ENCODE results near the gene FOXA2. TPM values are rescaled to one million over a fixed set of nuclear protein-coding genes. Genes with fewer than 3 reads are reported as not detected.

Gene FOXA2
- total and polyA plus RNA-seq, 2 of the 13 experiments (the other 11 are each of a cell fraction or from before 2014, with no cell fraction given): 8.8 to 12.2 TPM

DNA sequence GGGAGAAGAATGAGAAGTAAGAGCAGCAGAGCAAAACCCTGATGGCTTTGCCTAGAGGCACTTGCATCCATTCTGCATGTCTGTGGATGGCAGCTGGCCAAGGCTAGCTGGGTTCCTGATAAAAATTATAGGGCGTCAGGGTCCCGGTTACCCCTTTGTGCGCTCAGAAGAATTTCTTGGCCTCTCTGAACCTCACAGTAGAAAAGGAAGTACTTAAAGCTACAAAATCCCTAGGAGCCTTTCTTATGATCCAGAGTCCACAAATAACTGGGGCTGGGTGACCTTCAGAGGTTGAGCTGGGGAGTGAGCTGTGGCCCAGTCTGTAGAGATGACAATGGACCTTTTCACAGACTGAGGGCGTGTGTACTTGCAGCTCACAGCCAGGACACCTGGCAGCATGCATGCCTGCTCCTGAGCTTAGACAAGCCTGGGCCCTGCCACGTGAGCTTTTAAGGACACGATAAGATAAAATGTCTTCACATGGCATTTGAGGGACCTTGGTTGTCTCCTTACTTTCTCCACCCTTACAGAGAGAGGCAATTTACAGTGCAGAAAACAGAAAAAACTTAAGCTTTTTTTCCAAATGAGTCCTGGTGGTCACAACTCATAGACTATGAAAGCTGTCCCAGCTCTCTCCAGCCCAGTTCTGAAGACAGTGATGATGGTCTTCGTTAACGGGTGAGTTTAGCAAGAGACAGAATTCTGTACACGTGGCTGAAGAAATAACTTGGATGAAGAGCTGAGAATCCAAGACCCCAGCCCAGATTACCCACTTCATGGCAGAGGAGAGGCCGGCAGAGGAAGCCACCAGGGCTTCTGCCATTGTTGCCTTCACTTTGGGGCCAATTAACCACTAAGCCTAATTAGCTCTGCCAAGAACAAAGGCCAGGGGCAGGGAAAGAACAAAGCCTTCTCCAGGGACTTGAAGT lies 50.3 kb downstream of the FOXA2 start (continued):
- no peak; the same call in none of the 2 replicates for TF ChIP-seq ZSCAN20 (CRISPR knock-in tag; IDR thresholded peaks at IDR 0.05; ENCODE audit: borderline replicate concordance)
- TF ChIP-seq MED13 (CRISPR knock-in tag; IDR thresholded peaks at IDR 0.05): peak; percentile 89
- TF ChIP-seq, protein P1, sequence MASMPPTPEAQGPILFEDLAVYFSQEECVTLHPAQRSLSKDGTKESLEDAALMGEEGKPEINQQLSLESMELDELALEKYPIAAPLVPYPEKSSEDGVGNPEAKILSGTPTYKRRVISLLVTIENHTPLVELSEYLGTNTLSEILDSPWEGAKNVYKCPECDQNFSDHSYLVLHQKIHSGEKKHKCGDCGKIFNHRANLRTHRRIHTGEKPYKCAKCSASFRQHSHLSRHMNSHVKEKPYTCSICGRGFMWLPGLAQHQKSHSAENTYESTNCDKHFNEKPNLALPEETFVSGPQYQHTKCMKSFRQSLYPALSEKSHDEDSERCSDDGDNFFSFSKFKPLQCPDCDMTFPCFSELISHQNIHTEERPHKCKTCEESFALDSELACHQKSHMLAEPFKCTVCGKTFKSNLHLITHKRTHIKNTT (CRISPR knock-in tag; IDR thresholded peaks at IDR 0.05): no peak
- peak; percentile 100 for TF ChIP-seq ZNF563 (CRISPR knock-in tag; IDR thresholded peaks at IDR 0.05)
- TF ChIP-seq BCL6 (CRISPR knock-in tag; IDR thresholded peaks at IDR 0.05): peak; percentile 84
- TF ChIP-seq, protein P2, sequence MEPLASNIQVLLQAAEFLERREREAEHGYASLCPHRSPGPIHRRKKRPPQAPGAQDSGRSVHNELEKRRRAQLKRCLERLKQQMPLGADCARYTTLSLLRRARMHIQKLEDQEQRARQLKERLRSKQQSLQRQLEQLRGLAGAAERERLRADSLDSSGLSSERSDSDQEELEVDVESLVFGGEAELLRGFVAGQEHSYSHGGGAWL (CRISPR knock-in tag; IDR thresholded peaks at IDR 0.05): peak; percentile 98
- TF ChIP-seq GMEB1 (CRISPR knock-in tag; IDR thresholded peaks at IDR 0.05; ENCODE audit: borderline replicate concordance): peak; percentile 82
- peak; percentile 99 for TF ChIP-seq HOXA3 (CRISPR knock-in tag; IDR thresholded peaks at IDR 0.05)
- TF ChIP-seq FUBP1 (CRISPR knock-in tag; IDR thresholded peaks at IDR 0.05; ENCODE audit: borderline replicate concordance): no peak
- peak; percentile 97 for TF ChIP-seq ZNF451 (CRISPR knock-in tag; IDR thresholded peaks at IDR 0.05)
- TF ChIP-seq ATM (IDR thresholded peaks at IDR 0.05; ENCODE audit: borderline replicate concordance): no peak
- TF ChIP-seq SMYD3 (CRISPR knock-in tag; IDR thresholded peaks at IDR 0.05): peak; percentile 98
- peak; percentile 99 for TF ChIP-seq ZNF484 (CRISPR knock-in tag; IDR thresholded peaks at IDR 0.05; ENCODE audit: borderline replicate concordance, low read depth)
- TF ChIP-seq TARDBP (CRISPR knock-in tag; IDR thresholded peaks at IDR 0.05): peak; percentile 99
- no peak; the same call in 1 of the 2 replicates for TF ChIP-seq WIZ (CRISPR knock-in tag; IDR thresholded peaks at IDR 0.05)
- TF ChIP-seq ZNF282 (IDR thresholded peaks at IDR 0.05; ENCODE audit: partially characterized antibody): no peak
- peak; percentile 94 for TF ChIP-seq ZNF335 (CRISPR knock-in tag; IDR thresholded peaks at IDR 0.05)
- TF ChIP-seq ZNF546 (CRISPR knock-in tag; conservative IDR thresholded peaks at IDR 0.05): peak; percentile 99
- TF ChIP-seq ZNF30 (CRISPR knock-in tag; IDR thresholded peaks at IDR 0.05): peak; percentile 98
- TF ChIP-seq ZNF557 (CRISPR knock-in tag; IDR thresholded peaks at IDR 0.05): peak; percentile 99
- peak; percentile 81; the same call in 1 of the 2 replicates for TF ChIP-seq ZXDC (CRISPR knock-in tag; IDR thresholded peaks at IDR 0.05)
- TF ChIP-seq ZNF33B (CRISPR knock-in tag; IDR thresholded peaks at IDR 0.05): peak; percentile 90
